Measurements from ENCODE around the gene COX7A2. TPM values are rescaled to one million over a fixed set of nuclear protein-coding genes. Genes with fewer than 3 reads are reported as not detected.

The COX7A2 gene, protein sequence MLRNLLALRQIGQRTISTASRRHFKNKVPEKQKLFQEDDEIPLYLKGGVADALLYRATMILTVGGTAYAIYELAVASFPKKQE
- 98.0 and 282 TPM in 2 replicates for total RNA-seq

DNA sequence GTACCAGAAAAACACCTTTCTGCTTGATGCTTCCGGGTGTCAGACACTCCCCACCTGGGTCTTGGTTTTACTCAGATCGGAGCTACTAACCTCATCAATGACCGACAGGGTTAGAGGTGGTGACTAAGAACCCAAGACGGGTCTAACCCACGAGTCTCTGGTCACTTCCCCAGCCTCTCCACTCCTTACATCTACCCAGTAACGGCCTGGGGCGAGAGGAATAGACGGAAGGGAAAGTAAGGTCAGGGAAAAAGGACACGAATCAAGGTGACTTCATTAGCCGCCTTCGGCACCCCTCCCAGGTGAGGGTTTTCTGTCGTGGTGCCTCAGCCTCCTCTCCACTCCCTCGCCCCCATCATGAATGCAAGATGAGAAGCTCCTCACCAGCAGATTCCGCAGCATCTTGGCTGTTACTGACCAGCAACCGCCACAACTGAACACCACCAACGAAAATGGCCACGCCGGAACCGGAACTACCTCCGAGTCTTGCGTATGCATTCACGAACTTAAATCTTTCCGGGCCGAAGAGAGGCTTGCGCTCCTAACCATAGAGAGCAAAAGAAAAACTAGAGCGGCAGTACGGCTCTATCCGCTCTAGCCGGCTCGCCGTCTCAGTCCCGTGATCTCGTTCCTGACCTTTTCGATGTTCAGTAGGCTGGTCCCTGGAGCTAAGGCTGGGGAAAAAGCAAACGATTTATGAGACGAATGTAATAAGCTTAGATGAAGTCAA lies at the start of gene COX7A2:
Gene COX7A2 (minus strand): TSS at position 469 of the 730 bp plus-strand sequence. CDS start 67 bp downstream, at position 402.

GRCh38 chr6:75284632-75285282 lies 41.2 kb upstream of the COX7A2 start, which contains the start of gene TMEM30A:
TSS of gene TMEM30A (minus strand) at chr6:75284792. CDS start at chr6:75284638, 154 bp downstream.

DNA sequence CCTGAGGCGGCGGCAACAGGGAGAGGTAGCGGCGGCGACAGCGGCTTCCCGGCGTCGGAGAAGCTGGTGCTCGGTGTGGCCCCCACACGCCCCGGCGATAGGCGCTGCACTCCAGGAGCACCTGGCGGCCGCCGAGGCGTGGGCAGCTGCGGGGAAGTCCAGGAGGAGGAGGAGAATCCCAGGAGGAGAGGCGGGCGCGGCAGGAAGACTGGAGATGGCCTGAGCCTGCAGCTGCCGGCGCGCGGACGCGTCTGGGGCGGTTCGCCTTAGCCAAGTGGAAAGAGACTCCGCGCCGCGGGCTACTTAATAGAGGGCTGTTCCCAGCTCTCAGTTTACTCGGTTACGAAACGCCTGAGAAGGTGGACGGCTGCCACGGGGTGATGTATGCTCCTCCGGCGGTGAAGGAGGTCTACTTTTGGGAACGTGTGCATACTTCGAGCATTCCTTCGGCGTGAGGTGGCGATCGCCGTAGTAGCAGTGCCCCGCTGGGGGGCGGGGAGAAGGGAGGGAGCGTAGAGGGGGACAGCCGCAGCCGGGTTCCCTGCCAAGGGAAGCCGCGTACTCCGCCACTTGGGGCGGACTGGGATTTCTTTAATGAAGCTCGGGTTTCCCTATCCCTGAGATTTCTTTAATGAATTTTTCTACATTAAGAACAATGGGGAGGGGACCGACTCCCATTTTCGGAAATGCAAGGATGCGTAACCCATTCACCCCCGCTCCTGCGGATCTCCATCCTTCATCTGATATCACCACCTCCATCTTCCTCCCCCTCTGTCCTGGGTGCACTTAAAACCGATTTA lies 37.6 kb downstream of the COX7A2 start, which contains the start of gene COL12A1:
Gene COL12A1 (minus strand): TSS at position 278 of the 800 bp plus-strand sequence. CDS start 3,261 bp downstream, outside the sequence.

Other genes starting within 250 kb of the COX7A2 start
- gene COL12A1, start 37.7 kb downstream of the COX7A2 start, total RNA-seq, result 95.0 and 97.0 TPM in 2 replicates
- gene TMEM30A, start 41.0 kb upstream of the COX7A2 start, total RNA-seq, result 48.3 and 57.7 TPM in 2 replicates
- gene FILIP1, start 250.0 kb upstream of the COX7A2 start, total RNA-seq, result 0.13 TPM in 1 of 2 replicates, not detected in the other

Measured in mesangial cell (primary cell).